Measurements from ENCODE around the gene BST1. TPM values are rescaled to one million over a fixed set of nuclear protein-coding genes. Genes with fewer than 3 reads are reported as not detected.

Gene BST1
- total RNA-seq, 1 donor = 19.7 TPM

- TF ChIP-seq CTCF (IDR thresholded peaks at IDR 0.05; ENCODE audit: insufficient read depth, low read length) = no peak
- no peak for DNase-seq (ENCODE audit: low read depth)
- no peak overlapping the region for H3K4me3 ChIP-seq (ENCODE audit: low read depth, low read length)
Observed at GRCh38 chr4:15737255-15737654, 34.4 kb downstream of the BST1 start.

- H3K4me3 ChIP-seq (ENCODE audit: low read depth, low read length) = no peak overlapping the region
- no peak for TF ChIP-seq CTCF (IDR thresholded peaks at IDR 0.05; ENCODE audit: insufficient read depth, low read length)
Observed at GRCh38 chr4:15738877-15739276, 36.0 kb downstream of the BST1 start.

GRCh38 chr4:15740764-15741404 lies 38.0 kb downstream of the BST1 start:
- H3K4me3 ChIP-seq (ENCODE audit: low read depth, low read length) = no peak overlapping the region
- DNase-seq (ENCODE audit: low read depth) = no peak
- no peak for TF ChIP-seq CTCF (IDR thresholded peaks at IDR 0.05; ENCODE audit: insufficient read depth, low read length)

More at GRCh38 chr4:15738877-15739276, 36.0 kb downstream of the BST1 start:
- DNase-seq (ENCODE audit: low read depth) = no peak

GRCh38 chr4:15742083-15742582 lies 39.3 kb downstream of the BST1 start:
- no peak for DNase-seq (ENCODE audit: low read depth)
- TF ChIP-seq CTCF (IDR thresholded peaks at IDR 0.05; ENCODE audit: insufficient read depth, low read length) = no peak
- no peak overlapping the region for H3K4me3 ChIP-seq (ENCODE audit: low read depth, low read length)

- no peak for DNase-seq (ENCODE audit: low read depth)
- no peak overlapping the region for H3K4me3 ChIP-seq (ENCODE audit: low read depth, low read length)
- no peak for TF ChIP-seq CTCF (IDR thresholded peaks at IDR 0.05; ENCODE audit: insufficient read depth, low read length)
Observed at GRCh38 chr4:15742637-15743036, 39.8 kb downstream of the BST1 start.

GRCh38 chr4:15744016-15744545 lies 41.2 kb downstream of the BST1 start:
- no peak for TF ChIP-seq CTCF (IDR thresholded peaks at IDR 0.05; ENCODE audit: insufficient read depth, low read length)
- DNase-seq (ENCODE audit: low read depth) = peak; percentile 73
- H3K4me3 ChIP-seq (ENCODE audit: low read depth, low read length) = no peak overlapping the region
